ENCODE data around the gene CEACAM19. TPM values are rescaled to one million over a fixed set of nuclear protein-coding genes. Genes with fewer than 3 reads are reported as not detected.
A peak's percentile ranks its signal among the peaks of the same experiment; 100 is the strongest.

CEACAM19 gene
- total RNA-seq, 1 donor from 2014 or later: 25.8 TPM

- no peak for DNase-seq (ENCODE audit: low spot score, unreplicated experiment)
Measured at GRCh38 chr19:44673510-44673909, 2.2 kb downstream of the CEACAM19 start.

GRCh38 chr19:44675521-44675920 lies 4.2 kb downstream of the CEACAM19 start:
- Mint-ChIP-seq H3K27me3 (no peaks in the 10 kb centered on the region), H3K36me3 (ENCODE audit: insufficient read depth) (peaks cover 18% of the 10 kb centered on the region), H3K27ac (no peak overlapping the region), H3K4me1 (ENCODE audit: low read depth) (peaks cover 2% of the 10 kb centered on the region), H3K9me3 (ENCODE audit: low read depth) (no peaks in the 10 kb centered on the region), H3K4me3 (ENCODE audit: low read depth) (no peak overlapping the region)
- no peak for TF ChIP-seq CTCF (IDR thresholded peaks at IDR 0.05; ENCODE audit: unreplicated experiment)
- DNase-seq (ENCODE audit: low spot score, unreplicated experiment): no peak

More at GRCh38 chr19:44673510-44673909, 2.2 kb downstream of the CEACAM19 start:
- Mint-ChIP-seq H3K4me3 (ENCODE audit: low read depth) (no peak overlapping the region), H3K4me1 (ENCODE audit: low read depth) (peaks cover 2% of the 10 kb centered on the region), H3K27me3 (no peaks in the 10 kb centered on the region), H3K36me3 (ENCODE audit: insufficient read depth) (peaks cover 11% of the 10 kb centered on the region), H3K9me3 (ENCODE audit: low read depth) (no peaks in the 10 kb centered on the region), H3K27ac (no peak overlapping the region)
- no peak for TF ChIP-seq CTCF (IDR thresholded peaks at IDR 0.05; ENCODE audit: unreplicated experiment)

- no peak for DNase-seq (ENCODE audit: low spot score, unreplicated experiment)
- H3K4me1 Mint-ChIP-seq (ENCODE audit: low read depth): peaks cover 2% of the 10 kb centered on the region
- no peaks in the 10 kb centered on the region for H3K9me3 Mint-ChIP-seq (ENCODE audit: low read depth)
- peak overlapping the region; percentile 67 for H3K27ac Mint-ChIP-seq
- no peaks in the 10 kb centered on the region for H3K27me3 Mint-ChIP-seq
- no peak overlapping the region for H3K4me3 Mint-ChIP-seq (ENCODE audit: low read depth)
- peaks cover 21% of the 10 kb centered on the region for H3K36me3 Mint-ChIP-seq (ENCODE audit: insufficient read depth)
- no peak for TF ChIP-seq CTCF (IDR thresholded peaks at IDR 0.05; ENCODE audit: unreplicated experiment)
Measured at GRCh38 chr19:44677019-44677811, 5.9 kb downstream of the CEACAM19 start.

DNA sequence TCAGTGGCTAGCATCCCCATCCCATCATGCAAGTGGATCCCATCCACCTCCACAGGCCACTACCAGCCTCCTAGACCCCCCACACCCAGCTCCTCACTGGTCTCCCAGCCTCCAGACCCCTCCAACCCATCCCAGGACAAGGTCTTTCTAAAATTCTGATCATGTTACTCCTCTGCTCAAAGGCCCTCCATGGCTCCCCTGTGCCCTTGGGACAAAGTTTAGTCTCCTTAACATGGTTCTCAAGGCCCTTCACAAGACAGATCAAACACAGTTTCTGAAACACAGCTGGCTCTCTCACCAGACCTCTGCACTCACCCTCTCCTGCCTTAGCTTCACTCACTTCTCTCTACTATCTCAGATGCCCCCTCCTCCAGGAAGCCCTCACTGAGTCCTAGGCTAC lies 9.3 kb downstream of the CEACAM19 start:
- H3K36me3 Mint-ChIP-seq (ENCODE audit: insufficient read depth): peaks cover 22% of the 10 kb centered on the region
- no peaks in the 10 kb centered on the region for H3K27me3 Mint-ChIP-seq
- H3K9me3 Mint-ChIP-seq (ENCODE audit: low read depth): no peaks in the 10 kb centered on the region
- H3K27ac Mint-ChIP-seq: no peak overlapping the region
- TF ChIP-seq CTCF (IDR thresholded peaks at IDR 0.05; ENCODE audit: unreplicated experiment): no peak
- DNase-seq (ENCODE audit: low spot score, unreplicated experiment): no peak
- no peak overlapping the region for H3K4me3 Mint-ChIP-seq (ENCODE audit: low read depth)
- peaks cover 2% of the 10 kb centered on the region for H3K4me1 Mint-ChIP-seq (ENCODE audit: low read depth)

- Mint-ChIP-seq H3K4me1 (ENCODE audit: low read depth) (peaks cover 2% of the 10 kb centered on the region), H3K27me3 (peaks cover 3% of the 10 kb centered on the region), H3K36me3 (ENCODE audit: insufficient read depth) (peaks cover 15% of the 10 kb centered on the region), H3K9me3 (ENCODE audit: low read depth) (no peaks in the 10 kb centered on the region), H3K4me3 (ENCODE audit: low read depth) (no peak overlapping the region), H3K27ac (no peak overlapping the region)
- DNase-seq (ENCODE audit: low spot score, unreplicated experiment): no peak
- no peak for TF ChIP-seq CTCF (IDR thresholded peaks at IDR 0.05; ENCODE audit: unreplicated experiment)
Measured at GRCh38 chr19:44681992-44682790, 10.9 kb downstream of the CEACAM19 start.

All from progenitor cell of endocrine pancreas (in vitro differentiated cells).